PC-3 (cell line): Measurements from ENCODE around the gene GIPC1. TPM values are rescaled to one million over a fixed set of nuclear protein-coding genes. Genes with fewer than 3 reads are reported as not detected.
"Not testable (repeated sequence)": the region's sequence is repeated elsewhere in the genome, so short reads cannot be mapped to it uniquely, and the experiment has no call there.

Experiments used
- ATAC-seq: fragments of 200-7000 bp; cut with Tn5 transposase; 2 replicates; pipeline ENCODE4 v1.9.1; 2020; ENCODE audit warnings: mild to moderate bottlenecking, moderate library complexity
- BruUV-seq: library from RNA; stranded (reverse); fragments of 400-500 nt; replicated peaks from 2 replicates; lab custom pipeline; 2021; lab: Mats Ljungman, UMichigan
- CTCF ChIA-PET: fragments of 300-600 bp; sonication (Branson Sonifier 250); formaldehyde crosslinking; loops from one replicate; lab custom pipeline; 2022; ENCODE audit warnings: antibody characterized with exemption; lab: Charles Lee
- POLR2A ChIA-PET: fragments of 300-600 bp; sonication (Branson Sonifier 250); formaldehyde crosslinking; loops from one replicate; lab custom pipeline; 2022; ENCODE audit warnings: antibody characterized with exemption; ENCODE audit not compliant: unreplicated experiment; lab: Charles Lee
- DNase-seq: peaks from one replicate; pipeline ENCODE4 v3.0.0-alpha.2; 2015
- H2AFZ ChIP-seq: fragments of 300-600 bp; sonication (generic); 2 replicates; pipeline ENCODE4 v1.6.0; 2016; ENCODE audit warnings: antibody characterized with exemption, low read length
- H3F3A ChIP-seq: fragments of 300-600 bp; sonication (generic); one replicate; pipeline ENCODE4 v1.6.0; 2017; ENCODE audit warnings: antibody characterized with exemption, low read length, control low read depth, mild to moderate bottlenecking; ENCODE audit not compliant: unreplicated experiment
- H3K27ac ChIP-seq: fragments of 300-600 bp; sonication (generic); 2 replicates; pipeline ENCODE4 v1.5.1; 2016; ENCODE audit warnings: mild to moderate bottlenecking, low read length
- H3K27me3 ChIP-seq: fragments of 300-600 bp; sonication (generic); 2 replicates; pipeline ENCODE4 v1.6.1; 2016; ENCODE audit warnings: low read length, mixed read lengths
- H3K36me3 ChIP-seq: fragments of 300-600 bp; sonication (generic); 2 replicates; pipeline ENCODE4 v1.6.1; 2016; ENCODE audit warnings: low read depth, mixed run types, low read length, mixed read lengths
- H3K4me1 ChIP-seq: fragments of 300-600 bp; sonication (generic); 2 replicates; pipeline ENCODE4 v1.5.1; 2016; ENCODE audit warnings: low read length; ENCODE audit not compliant: insufficient read depth
- H3K4me2 ChIP-seq: fragments of 300-600 bp; sonication (generic); 2 replicates; pipeline ENCODE4 v1.6.0; 2016; ENCODE audit warnings: low read length
- H3K4me3 ChIP-seq: fragments of 300-600 bp; sonication (generic); 2 replicates; pipeline ENCODE4 v1.5.1; 2016; ENCODE audit warnings: mild to moderate bottlenecking, low read length, mixed read lengths
- H3K79me2 ChIP-seq: fragments of 300-600 bp; sonication (generic); 2 replicates; pipeline ENCODE4 v1.6.1; 2017; ENCODE audit warnings: low read length, mixed read lengths
- H3K9ac ChIP-seq: fragments of 300-600 bp; sonication (generic); 2 replicates; pipeline ENCODE4 v1.6.0; 2016; ENCODE audit warnings: mild to moderate bottlenecking, low read length
- H3K9me2 ChIP-seq: fragments of 300-600 bp; sonication (generic); replicated peaks from 2 replicates; pipeline ENCODE4 v1.6.1; 2016; ENCODE audit warnings: mixed run types, low read length, mixed read lengths
- H3K9me3 ChIP-seq: fragments of 300-600 bp; sonication (generic); 2 replicates; pipeline ENCODE4 v1.6.1; 2016; ENCODE audit warnings: low read length, mixed read lengths
- H4K20me1 ChIP-seq: fragments of 300-600 bp; sonication (generic); 2 replicates; pipeline ENCODE4 v1.6.1; 2016; ENCODE audit warnings: low read length, mixed read lengths
- CTCF ChIP-seq: fragments of 300-600 bp; sonication (generic); conservative IDR thresholded peaks from 2 replicates; pipeline ENCODE4 v1.5.1; 2017; ENCODE audit warnings: antibody characterized with exemption, low read depth, mild to moderate bottlenecking, low read length
- EZH2 ChIP-seq: fragments of 300-600 bp; sonication (generic); IDR thresholded peaks from one replicate; pipeline ENCODE4 v1.6.1; 2017; ENCODE audit warnings: antibody characterized with exemption, mild to moderate bottlenecking, low read length; ENCODE audit not compliant: unreplicated experiment
- EZH2phosphoT487 ChIP-seq: fragments of 300-600 bp; sonication (generic); IDR thresholded peaks from 2 replicates; pipeline ENCODE4 v1.6.1; 2018; ENCODE audit warnings: mild to moderate bottlenecking, antibody characterized with exemption, low read length, borderline replicate concordance
- intact Hi-C: fragments of 100-400 bp; cut with micrococcal nuclease; formaldehyde crosslinking; loops from 2 replicates; pipeline ENCODE4 v1.9.0; 2023
- total RNA-seq: library from RNA; depleted of rRNA; stranded (reverse); fragments of >200 nt; gene quantifications from 2 replicates; pipeline ENCODE4 v1.2.3, GENCODE V29; 2014

The GIPC1 gene
- total RNA-seq, 1 experiment from 2014 or later: 538 TPM

- CTCF ChIA-PET: no interaction called here
- no peak overlapping the region for H3K4me3 ChIP-seq
- DNase-seq: no peak
- peak; percentile 44; the same call in 1 of the 2 replicates for ATAC-seq
- H4K20me1 ChIP-seq: no peaks in the 10 kb centered on the region
- BruUV-seq: no TSS peak
- H3K36me3 ChIP-seq: peaks cover 4% of the 10 kb centered on the region; the same call in 1 of the 2 replicates
- intact Hi-C loops: no loop called here
- H2AFZ ChIP-seq: no peak overlapping the region
- H3K4me1 ChIP-seq: no peaks in the 10 kb centered on the region
- no peak overlapping the region for H3K9ac ChIP-seq
- POLR2A ChIA-PET: interaction anchor here (0.5 kb wide), 1 partner anchor 1662 kb away, joined by 5 read pairs; no protein-coding TSS in a partner anchor
- no peaks in the 10 kb centered on the region for H3K9me3 ChIP-seq
- H3F3A ChIP-seq: no peaks in the 10 kb centered on the region
- TF ChIP-seq EZH2 (no peak), CTCF (no peak)
- H3K27me3 ChIP-seq: no peaks in the 10 kb centered on the region
- no peak overlapping the region for H3K27ac ChIP-seq
- no peaks in the 10 kb centered on the region for H3K9me2 ChIP-seq
- no peak overlapping the region for H3K4me2 ChIP-seq
- H3K79me2 ChIP-seq: peaks cover 80% of the 10 kb centered on the region
Measured at GRCh38 chr19:14542711-14543328, 46.9 kb upstream of the GIPC1 start.

GRCh38 chr19:14541979-14542378 lies 46.1 kb upstream of the GIPC1 start:
- peaks cover 87% of the 10 kb centered on the region for H3K79me2 ChIP-seq
- H3K4me2 ChIP-seq, ATAC-seq, H3K27me3 ChIP-seq, H3K9ac ChIP-seq, H3K27ac ChIP-seq, H3K4me1 ChIP-seq, H3F3A ChIP-seq, H3K4me3 ChIP-seq, H3K9me2 ChIP-seq, H3K9me3 ChIP-seq, H3K36me3 ChIP-seq, intact Hi-C loops, H2AFZ ChIP-seq, BruUV-seq, DNase-seq, CTCF ChIA-PET, H4K20me1 ChIP-seq: not testable (repeated sequence)
- POLR2A ChIA-PET: interaction anchor here (0.5 kb wide), 1 partner anchor 1662 kb away, joined by 5 read pairs; no protein-coding TSS in a partner anchor

GRCh38 chr19:14540741-14541525 lies 45.0 kb upstream of the GIPC1 start:
- Histone ChIP-seq H3K9ac (no peak overlapping the region), H4K20me1 (peaks cover 10% of the 10 kb centered on the region; the same call in 1 of the 2 replicates), H3K27me3 (no peaks in the 10 kb centered on the region), H3K27ac (no peak overlapping the region), H3K4me1 (peaks cover 9% of the 10 kb centered on the region), H3F3A (no peaks in the 10 kb centered on the region), H3K9me2 (no peaks in the 10 kb centered on the region), H3K36me3 (peaks cover 4% of the 10 kb centered on the region; the same call in 1 of the 2 replicates), H3K4me2 (no peak overlapping the region), H3K4me3 (no peak overlapping the region), H2AFZ (no peak overlapping the region), H3K9me3 (no peaks in the 10 kb centered on the region), H3K79me2 (peaks cover 83% of the 10 kb centered on the region)
- BruUV-seq: no TSS peak
- intact Hi-C loops: no loop called here
- CTCF ChIA-PET: no interaction called here
- POLR2A ChIA-PET: no interaction called here
- no peak for DNase-seq
- ATAC-seq: no peak
- no peak for TF ChIP-seq CTCF
- no peak for TF ChIP-seq EZH2phosphoT487
- no peak for TF ChIP-seq EZH2
